ENCODE data around the gene ANKMY1.

ANKMY1 gene

DNA sequence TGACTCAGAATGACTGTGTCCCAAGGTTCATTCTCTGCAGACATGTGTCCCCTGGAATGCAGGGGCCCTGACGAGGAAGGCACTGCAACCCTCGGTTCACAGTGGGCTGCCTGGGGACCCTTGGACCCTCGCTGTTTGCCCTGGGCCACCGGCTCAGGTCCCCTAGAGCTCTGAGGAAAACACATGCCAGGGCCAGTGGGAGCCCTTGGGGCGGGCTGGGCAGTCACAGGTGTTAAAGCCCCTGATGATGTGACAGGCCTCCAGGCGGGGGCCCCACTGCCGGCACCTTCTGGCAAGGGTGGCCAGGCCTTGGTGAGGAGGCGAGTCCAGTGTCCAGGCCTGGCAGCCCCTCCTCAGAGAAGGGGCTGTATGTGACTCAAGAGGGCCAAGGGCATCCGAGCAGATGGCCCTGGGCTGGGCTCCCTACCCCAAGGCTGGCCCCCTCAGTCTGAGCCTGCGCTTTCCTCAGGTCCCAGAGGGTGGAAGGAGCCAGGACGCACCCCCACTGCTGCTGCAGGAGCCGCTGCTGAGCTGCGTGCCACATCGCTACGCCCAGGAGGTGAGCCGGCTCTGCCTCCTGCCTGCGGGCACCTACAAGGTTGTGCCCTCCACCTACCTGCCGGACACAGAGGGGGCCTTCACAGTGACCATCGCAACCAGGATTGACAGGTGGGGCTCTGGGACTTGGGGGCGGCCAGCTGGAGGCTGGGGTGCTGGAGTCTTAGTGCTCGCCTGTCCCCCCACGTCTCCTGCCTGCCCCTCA lies 39.8 kb upstream of the ANKMY1 start:
- no peaks in the 10 kb centered on the region for H3K27me3 ChIP-seq (ENCODE audit: low read length)
- no peak overlapping the region for H3K27ac ChIP-seq (ENCODE audit: low read depth, low read length)
- no peak overlapping the region for H2AFZ ChIP-seq (ENCODE audit: low read depth, low read length, severe bottlenecking)
- 0 out of 2 replicates have a peak, but pooled peaks cover 5% of the 10 kb centered on the region for H3K79me2 ChIP-seq (ENCODE audit: insufficient read depth, low read length)
- no peaks in the 10 kb centered on the region for H4K20me1 ChIP-seq (ENCODE audit: low read depth, low read length)
- no peaks in the 10 kb centered on the region for H3F3A ChIP-seq (ENCODE audit: insufficient read depth)
- H3K9ac ChIP-seq (ENCODE audit: low read length), result no peak overlapping the region
- no peak overlapping the region for H3K4me3 ChIP-seq (ENCODE audit: insufficient read depth, low read length, poor library complexity, severe bottlenecking)
- no peaks in the 10 kb centered on the region for H3K36me3 ChIP-seq (ENCODE audit: low read length)
- H3K9me3 ChIP-seq (ENCODE audit: insufficient read depth, low read length), result no peaks in the 10 kb centered on the region
- no peak overlapping the region for H3K4me2 ChIP-seq (ENCODE audit: low read depth, low read length, poor library complexity, severe bottlenecking)
- no peaks in the 10 kb centered on the region for H3K9me2 ChIP-seq (replicated peaks; ENCODE audit: insufficient read depth, low read length)
- no peak for TF ChIP-seq EZH2phosphoT487 (conservative IDR thresholded peaks at IDR 0.05; ENCODE audit: low read length)
- TF ChIP-seq, protein P1, sequence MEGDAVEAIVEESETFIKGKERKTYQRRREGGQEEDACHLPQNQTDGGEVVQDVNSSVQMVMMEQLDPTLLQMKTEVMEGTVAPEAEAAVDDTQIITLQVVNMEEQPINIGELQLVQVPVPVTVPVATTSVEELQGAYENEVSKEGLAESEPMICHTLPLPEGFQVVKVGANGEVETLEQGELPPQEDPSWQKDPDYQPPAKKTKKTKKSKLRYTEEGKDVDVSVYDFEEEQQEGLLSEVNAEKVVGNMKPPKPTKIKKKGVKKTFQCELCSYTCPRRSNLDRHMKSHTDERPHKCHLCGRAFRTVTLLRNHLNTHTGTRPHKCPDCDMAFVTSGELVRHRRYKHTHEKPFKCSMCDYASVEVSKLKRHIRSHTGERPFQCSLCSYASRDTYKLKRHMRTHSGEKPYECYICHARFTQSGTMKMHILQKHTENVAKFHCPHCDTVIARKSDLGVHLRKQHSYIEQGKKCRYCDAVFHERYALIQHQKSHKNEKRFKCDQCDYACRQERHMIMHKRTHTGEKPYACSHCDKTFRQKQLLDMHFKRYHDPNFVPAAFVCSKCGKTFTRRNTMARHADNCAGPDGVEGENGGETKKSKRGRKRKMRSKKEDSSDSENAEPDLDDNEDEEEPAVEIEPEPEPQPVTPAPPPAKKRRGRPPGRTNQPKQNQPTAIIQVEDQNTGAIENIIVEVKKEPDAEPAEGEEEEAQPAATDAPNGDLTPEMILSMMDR (IDR thresholded peaks at IDR 0.05; ENCODE audit: insufficient read depth, low read length, poor library complexity, severe bottlenecking), result no peak

DNA sequence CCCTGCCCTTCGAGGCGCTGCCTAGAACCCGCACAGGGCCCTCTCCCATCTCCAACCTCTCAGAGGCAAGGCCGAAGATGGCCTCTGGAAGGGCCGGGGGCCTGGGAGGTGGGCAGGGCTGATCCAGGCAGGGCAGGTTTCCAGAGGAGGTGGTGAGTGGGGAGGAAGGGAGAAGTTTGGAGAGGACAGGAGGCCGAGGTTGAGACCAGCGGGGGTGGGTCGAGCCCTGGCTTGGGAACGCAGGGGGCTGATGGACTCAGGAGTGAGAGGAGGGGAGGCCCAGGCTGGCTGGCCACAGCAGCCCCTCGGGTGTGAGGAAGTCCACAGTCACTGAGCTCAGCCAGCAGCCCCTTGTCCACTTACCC lies 39.2 kb upstream of the ANKMY1 start:
- no peak overlapping the region for H3K4me3 ChIP-seq (ENCODE audit: insufficient read depth, low read length, poor library complexity, severe bottlenecking)
- no peaks in the 10 kb centered on the region for H3K9me2 ChIP-seq (replicated peaks; ENCODE audit: insufficient read depth, low read length)
- TF ChIP-seq, protein P1 (IDR thresholded peaks at IDR 0.05; ENCODE audit: insufficient read depth, low read length, poor library complexity, severe bottlenecking), result no peak
- TF ChIP-seq EZH2phosphoT487 (conservative IDR thresholded peaks at IDR 0.05; ENCODE audit: low read length), result no peak
- no peaks in the 10 kb centered on the region for H3K27me3 ChIP-seq (ENCODE audit: low read length)
- H3K9ac ChIP-seq (ENCODE audit: low read length), result no peak overlapping the region
- H3K4me2 ChIP-seq (ENCODE audit: low read depth, low read length, poor library complexity, severe bottlenecking), result no peak overlapping the region
- H3F3A ChIP-seq (ENCODE audit: insufficient read depth), result no peaks in the 10 kb centered on the region
- H3K27ac ChIP-seq (ENCODE audit: low read depth, low read length), result no peak overlapping the region
- no peak overlapping the region for H2AFZ ChIP-seq (ENCODE audit: low read depth, low read length, severe bottlenecking)
- no peaks in the 10 kb centered on the region for H3K9me3 ChIP-seq (ENCODE audit: insufficient read depth, low read length)
- 0 out of 2 replicates have a peak, but pooled peaks cover 5% of the 10 kb centered on the region for H3K79me2 ChIP-seq (ENCODE audit: insufficient read depth, low read length)
- no peaks in the 10 kb centered on the region for H4K20me1 ChIP-seq (ENCODE audit: low read depth, low read length)
- H3K36me3 ChIP-seq (ENCODE audit: low read length), result no peaks in the 10 kb centered on the region

DNA sequence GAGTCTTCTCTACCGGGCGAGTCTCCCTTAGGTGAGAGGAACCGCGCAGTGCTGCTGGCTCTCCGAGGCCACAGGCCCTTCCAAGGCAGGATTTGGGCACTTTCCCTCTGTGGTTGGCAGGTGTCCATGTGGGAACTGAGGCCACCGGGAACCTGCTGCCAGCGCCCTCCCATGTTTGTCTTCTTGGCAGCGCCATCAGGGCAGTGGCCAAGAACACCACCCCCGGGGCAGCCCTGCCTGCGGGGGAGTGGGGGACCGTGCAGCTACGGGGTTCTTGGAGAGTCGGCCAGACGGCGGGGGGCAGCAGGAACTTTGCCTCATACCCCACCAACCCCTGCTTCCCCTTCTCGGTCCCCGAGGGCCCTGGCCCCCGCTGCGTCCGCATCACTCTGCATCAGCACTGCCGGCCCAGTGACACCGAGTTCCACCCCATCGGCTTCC lies 38.7 kb upstream of the ANKMY1 start:
- Histone ChIP-seq H4K20me1 (ENCODE audit: low read depth, low read length) (no peaks in the 10 kb centered on the region; the same call in 1 of the 2 replicates), H3K4me2 (ENCODE audit: low read depth, low read length, poor library complexity, severe bottlenecking) (no peak overlapping the region)

More for the DNA sequence above, 38.7 kb upstream of the ANKMY1 start:
- no peak overlapping the region for H2AFZ ChIP-seq (ENCODE audit: low read depth, low read length, severe bottlenecking)
- 0 out of 2 replicates have a peak, but pooled peaks cover 5% of the 10 kb centered on the region for H3K79me2 ChIP-seq (ENCODE audit: insufficient read depth, low read length)
- no peaks in the 10 kb centered on the region for H3F3A ChIP-seq (ENCODE audit: insufficient read depth)
- H3K36me3 ChIP-seq (ENCODE audit: low read length), result no peaks in the 10 kb centered on the region
- no peak overlapping the region for H3K4me3 ChIP-seq (ENCODE audit: insufficient read depth, low read length, poor library complexity, severe bottlenecking)
- H3K9me2 ChIP-seq (replicated peaks; ENCODE audit: insufficient read depth, low read length), result no peaks in the 10 kb centered on the region
- no peak for TF ChIP-seq EZH2phosphoT487 (conservative IDR thresholded peaks at IDR 0.05; ENCODE audit: low read length)
- TF ChIP-seq, protein P1 (IDR thresholded peaks at IDR 0.05; ENCODE audit: insufficient read depth, low read length, poor library complexity, severe bottlenecking), result no peak
- H3K27me3 ChIP-seq (ENCODE audit: low read length), result no peaks in the 10 kb centered on the region
- H3K9me3 ChIP-seq (ENCODE audit: insufficient read depth, low read length), result no peaks in the 10 kb centered on the region
- no peak overlapping the region for H3K9ac ChIP-seq (ENCODE audit: low read length)
- no peak overlapping the region for H3K27ac ChIP-seq (ENCODE audit: low read depth, low read length)

Data from SU-DHL-6 (cell line).